ENCODE measurements around the gene CARHSP1.
A peak's percentile ranks its signal among the peaks of the same experiment; 100 is the strongest.
"Not testable (repeated sequence)": the region's sequence is repeated elsewhere in the genome, so short reads cannot be mapped to it uniquely, and the experiment has no call there.

CARHSP1 gene

GRCh38 chr16:8868416-8869211 lies at the start of gene CARHSP1:
Gene CARHSP1, minus strand, starts transcription at chr16:8869006. Its CDS starts 9,678 bp downstream, at chr16:8859328.
- peak; percentile 70 to 80 for DNase-seq

GRCh38 chr16:8917336-8917735 lies 48.5 kb upstream of the CARHSP1 start:
- not testable (repeated sequence) for DNase-seq

GRCh38 chr16:8916541-8917225 lies 47.9 kb upstream of the CARHSP1 start:
- DNase-seq = no peak

GRCh38 chr16:8915722-8916301 lies 47.0 kb upstream of the CARHSP1 start:
- no peak for DNase-seq

- DNase-seq = no peak
These were observed 45.3 kb upstream of the CARHSP1 start for GRCh38 chr16:8914098-8914497.

GRCh38 chr16:8912793-8913192 lies 44.0 kb upstream of the CARHSP1 start:
- DNase-seq = no peak

- DNase-seq = no peak
These were observed 42.0 kb upstream of the CARHSP1 start for GRCh38 chr16:8910811-8911210.

GRCh38 chr16:8908810-8909468 lies 40.1 kb upstream of the CARHSP1 start:
- no peak for DNase-seq

GRCh38 chr16:8907096-8907495 lies 38.3 kb upstream of the CARHSP1 start:
- DNase-seq = no peak

GRCh38 chr16:8905795-8906591 lies 37.2 kb upstream of the CARHSP1 start:
- DNase-seq = no peak

- peak in 1 of 2 experiments; percentile 34 for DNase-seq
These were observed 36.5 kb upstream of the CARHSP1 start for GRCh38 chr16:8905168-8905762.

GRCh38 chr16:8904018-8904430 lies 35.2 kb upstream of the CARHSP1 start:
- no peak for DNase-seq

- no peak for DNase-seq
These were observed 34.2 kb upstream of the CARHSP1 start for GRCh38 chr16:8903004-8903403.

- DNase-seq = no peak
These were observed 32.6 kb upstream of the CARHSP1 start for GRCh38 chr16:8901320-8901861.

GRCh38 chr16:8900343-8900742 lies 31.5 kb upstream of the CARHSP1 start:
- DNase-seq = no peak

- no peak for DNase-seq
These were observed 31.0 kb upstream of the CARHSP1 start for GRCh38 chr16:8899709-8900317.

- DNase-seq = no peak
These were observed 30.0 kb upstream of the CARHSP1 start for GRCh38 chr16:8898660-8899318.

- DNase-seq = no peak
These were observed 26.0 kb upstream of the CARHSP1 start for GRCh38 chr16:8894736-8895334.

- DNase-seq = no peak
These were observed 25.3 kb upstream of the CARHSP1 start for GRCh38 chr16:8893976-8894690.

GRCh38 chr16:8893426-8893825 lies 24.6 kb upstream of the CARHSP1 start:
- no peak for DNase-seq

All from SW 1271 (cell line).